H9 (cell line): ENCODE data around the gene CORO1C. TPM values are rescaled to one million over a fixed set of nuclear protein-coding genes. Genes with fewer than 3 reads are reported as not detected.

ENCODE experiments used
- DNase-seq: peaks from one replicate; pipeline ENCODE4 v3.0.0-alpha.2; 2017
- H2AFZ ChIP-seq: one replicate; pipeline ENCODE4 v1.6.1; 2013; ENCODE audit warnings: mild to moderate bottlenecking, low read length, control low read depth, moderate library complexity
- H2AK5ac ChIP-seq: 2 replicates; pipeline ENCODE4 v1.6.1; 2013; ENCODE audit warnings: low read length, control low read depth, mixed read lengths; ENCODE audit not compliant: insufficient read length
- H2BK120ac ChIP-seq: one replicate; pipeline ENCODE4 v1.6.1; 2013; ENCODE audit warnings: low read depth, mild to moderate bottlenecking, low read length, control low read depth, inconsistent platforms; ENCODE audit not compliant: poor library complexity, severe bottlenecking
- H2BK12ac ChIP-seq: 2 replicates; pipeline ENCODE4 v1.6.1; 2013; ENCODE audit warnings: low read length, control low read depth, mixed read lengths, low read depth; ENCODE audit not compliant: insufficient read length
- H2BK15ac ChIP-seq: 2 replicates; pipeline ENCODE4 v1.6.1; 2013; ENCODE audit warnings: low read depth, low read length, control low read depth
- H2BK20ac ChIP-seq: one replicate; pipeline ENCODE4 v1.6.1; 2013; ENCODE audit warnings: low read depth, mild to moderate bottlenecking, low read length, control low read depth, inconsistent platforms; ENCODE audit not compliant: poor library complexity, severe bottlenecking
- H2BK5ac ChIP-seq: 2 replicates; pipeline ENCODE4 v1.6.1; 2013; ENCODE audit warnings: low read length, control low read depth, mixed read lengths; ENCODE audit not compliant: insufficient read length
- H3K14ac ChIP-seq: 2 replicates; pipeline ENCODE4 v1.6.1; 2013; ENCODE audit warnings: low read length, control low read depth; ENCODE audit not compliant: insufficient read depth
- H3K18ac ChIP-seq: 2 replicates; pipeline ENCODE4 v1.6.1; 2013; ENCODE audit warnings: low read depth, mild to moderate bottlenecking, mixed read lengths, low read length, control low read depth; ENCODE audit not compliant: insufficient read length
- H3K23ac ChIP-seq: 2 replicates; pipeline ENCODE4 v1.6.1; 2013; ENCODE audit warnings: low read length, control low read depth, mixed read lengths, low read depth; ENCODE audit not compliant: insufficient read length
- H3K23me2 ChIP-seq: 2 replicates; pipeline ENCODE4 v1.6.1; 2013; ENCODE audit warnings: low read depth, mild to moderate bottlenecking, mixed read lengths, low read length, control low read depth; ENCODE audit not compliant: insufficient read length, poor library complexity, severe bottlenecking
- H3K27ac ChIP-seq: 2 replicates; pipeline ENCODE4 v1.5.1; 2013; ENCODE audit warnings: low read length, control low read depth, mixed read lengths, low read depth; ENCODE audit not compliant: insufficient read length
- H3K27me3 ChIP-seq: 2 replicates; pipeline ENCODE4 v1.6.1; 2013; ENCODE audit warnings: low read length, control low read depth, inconsistent platforms; ENCODE audit not compliant: insufficient read depth
- H3K4ac ChIP-seq: 2 replicates; pipeline ENCODE4 v1.6.1; 2013; ENCODE audit warnings: low read depth, mild to moderate bottlenecking, control low read depth, inconsistent platforms, low read length, moderate library complexity
- H3K4me1 ChIP-seq: 2 replicates; pipeline ENCODE4 v1.6.1; 2013; ENCODE audit warnings: low read length, control low read depth, inconsistent platforms; ENCODE audit not compliant: insufficient read depth
- H3K4me2 ChIP-seq: 2 replicates; pipeline ENCODE4 v1.6.1; 2013; ENCODE audit warnings: low read length, control low read depth, mixed read lengths; ENCODE audit not compliant: insufficient read length, insufficient read depth
- H3K56ac ChIP-seq: 2 replicates; pipeline ENCODE4 v1.6.1; 2013; ENCODE audit warnings: low read depth, mild to moderate bottlenecking, mixed read lengths, low read length, control low read depth; ENCODE audit not compliant: insufficient read length
- H3K79me1 ChIP-seq: 2 replicates; pipeline ENCODE4 v1.6.1; 2013; ENCODE audit warnings: low read depth, mild to moderate bottlenecking, moderate library complexity, low read length, control low read depth, inconsistent platforms; ENCODE audit not compliant: insufficient read depth, poor library complexity, severe bottlenecking
- H3K79me2 ChIP-seq: 2 replicates; pipeline ENCODE4 v1.6.1; 2013; ENCODE audit warnings: low read length, control low read depth, inconsistent platforms; ENCODE audit not compliant: insufficient read depth
- H3K9ac ChIP-seq: 2 replicates; pipeline ENCODE4 v1.6.1; 2013; ENCODE audit warnings: low read length, control low read depth, mixed read lengths; ENCODE audit not compliant: insufficient read length; ENCODE audit errors: extremely low read depth
- H3K9me3 ChIP-seq: one replicate; pipeline ENCODE4 v1.6.1; 2013; ENCODE audit warnings: low read depth, low read length, inconsistent platforms; ENCODE audit not compliant: control insufficient read depth
- H3T11ph ChIP-seq: one replicate; pipeline ENCODE4 v1.6.1; 2013; ENCODE audit warnings: mild to moderate bottlenecking, low read length, control low read depth, inconsistent platforms
- H4K20me1 ChIP-seq: one replicate; pipeline ENCODE4 v1.6.1; 2013; ENCODE audit not compliant: control insufficient read depth, insufficient read length, insufficient read depth
- H4K5ac ChIP-seq: 2 replicates; pipeline ENCODE4 v1.6.1; 2013; ENCODE audit warnings: low read depth, mild to moderate bottlenecking, mixed read lengths, low read length, control low read depth; ENCODE audit not compliant: insufficient read length
- H4K8ac ChIP-seq: replicated peaks from 2 replicates; pipeline ENCODE4 v1.6.1; 2013; ENCODE audit warnings: low read length, control low read depth, mixed read lengths, low read depth; ENCODE audit not compliant: insufficient read length
- H4K91ac ChIP-seq: 2 replicates; pipeline ENCODE4 v1.6.1; 2013; ENCODE audit warnings: low read depth, mild to moderate bottlenecking, moderate library complexity, mixed read lengths, low read length, control low read depth; ENCODE audit not compliant: insufficient read length
- H3K27ac Mint-ChIP-seq, 3 experiments: 2 replicates in 2 of 3; 3 replicates in 1 of 3; pipeline ENCODE4 v1.8.0; 2020 to 2021; ENCODE audit warnings: mixed read lengths in 3 of 3, mild to moderate bottlenecking in 1 of 3, moderate library complexity in 1 of 3
- H3K27me3 Mint-ChIP-seq: 2 replicates; pipeline ENCODE4 v1.8.0; 2021; ENCODE audit warnings: low read depth, mild to moderate bottlenecking, moderate library complexity, mixed read lengths
- H3K36me3 Mint-ChIP-seq, 3 experiments: 2 replicates in 2 of 3; 3 replicates in 1 of 3; pipeline ENCODE4 v1.8.0; 2020 to 2021; ENCODE audit warnings: low read depth in 3 of 3, mixed read lengths in 3 of 3; ENCODE audit not compliant: insufficient read depth in 1 of 3
- H3K4me1 Mint-ChIP-seq, 2 experiments: 2 replicates each; pipeline ENCODE4 v1.8.0; 2020; ENCODE audit warnings: mixed read lengths in 2 of 2
- H3K4me3 Mint-ChIP-seq, 2 experiments: 2 replicates in 1 of 2; 3 replicates in 1 of 2; pipeline ENCODE4 v1.8.0; 2020 to 2021; ENCODE audit warnings: mild to moderate bottlenecking in 2 of 2, mixed read lengths in 2 of 2, moderate library complexity in 1 of 2
- H3K9me3 Mint-ChIP-seq, 2 experiments: 2 replicates in 1 of 2; 3 replicates in 1 of 2; pipeline ENCODE4 v1.8.0; 2020; ENCODE audit warnings: mild to moderate bottlenecking in 2 of 2, mixed read lengths in 2 of 2, moderate library complexity in 1 of 2
- CTCF ChIP-seq: fragments of 200-600 bp; sonication (generic); conservative IDR thresholded peaks from 3 replicates; pipeline ENCODE4 v1.8.0; 2021; ENCODE audit warnings: antibody characterized with exemption, mild to moderate bottlenecking
- WGBS: extraction: QIAGEN DNeasy Blood & Tissue Kit; methylation state at CpG from one replicate; pipeline ENCODE4 v1.1.7; 2013; ENCODE audit warnings: missing lambda C conversion rate, low lambda C conversion rate, mixed read lengths; ENCODE audit not compliant: insufficient read length; ENCODE audit errors: extremely low coverage; 5-methylcytosine and 5-hydroxymethylcytosine counted together
- total RNA-seq: library from RNA; stranded (reverse); gene quantifications from 2 replicates; pipeline ENCODE4 v1.2.1, GENCODE V29; 2021

CORO1C gene
- total RNA-seq, 1 experiment from 2014 or later, result 154 TPM

- no peaks in the 10 kb centered on the region for H3K79me2 ChIP-seq
- no peak overlapping the region for H3K9ac ChIP-seq
- no peak overlapping the region for H2BK120ac ChIP-seq
- H3K27me3 ChIP-seq, result no peaks in the 10 kb centered on the region
- no peak overlapping the region for H3K27ac ChIP-seq
- DNase-seq, result peak; percentile 43
- no peaks in the 10 kb centered on the region for H3K9me3 Mint-ChIP-seq
- H3K23me2 ChIP-seq, result no peaks in the 10 kb centered on the region
- H3K4me3 Mint-ChIP-seq, result no peak overlapping the region
- no peak overlapping the region for H3K4me2 ChIP-seq
- no peak overlapping the region for H3K4ac ChIP-seq
- H3K23ac ChIP-seq, result no peak overlapping the region
- H2BK12ac ChIP-seq, result no peak overlapping the region
- TF ChIP-seq CTCF, result no peak
- no peak overlapping the region for H3T11ph ChIP-seq
- no peak overlapping the region for H4K8ac ChIP-seq
- no peak overlapping the region for H3K18ac ChIP-seq
- peak overlapping the region in 1 of 3 experiments; percentile 81; a peak in 2 of 7 replicates for H3K27ac Mint-ChIP-seq
- H4K91ac ChIP-seq, result no peak overlapping the region
- H3K4me1 Mint-ChIP-seq, result peaks cover 61 to 63% of the 10 kb centered on the region in 2 experiments
- H3K27me3 Mint-ChIP-seq, result no peaks in the 10 kb centered on the region
- peaks cover 0 to 4% (median 3%) of the 10 kb centered on the region in 3 experiments; a peak in 2 of 7 replicates for H3K36me3 Mint-ChIP-seq
- no peak overlapping the region for H2BK5ac ChIP-seq
- H2BK15ac ChIP-seq, result no peak overlapping the region
- no peaks in the 10 kb centered on the region for H3K79me1 ChIP-seq
- no peaks in the 10 kb centered on the region for H4K20me1 ChIP-seq
- no CpG with 5 or more reads among the region's 15 CpGs for WGBS
- H3K9me3 ChIP-seq, result no peaks in the 10 kb centered on the region
- peaks cover 12% of the 10 kb centered on the region; the same call in 1 of the 2 replicates for H3K4me1 ChIP-seq
- no peak overlapping the region for H2BK20ac ChIP-seq
- H3K56ac ChIP-seq, result no peak overlapping the region
- H2AK5ac ChIP-seq, result no peak overlapping the region
- no peak overlapping the region for H3K14ac ChIP-seq
- H4K5ac ChIP-seq, result no peak overlapping the region
- H2AFZ ChIP-seq, result no peak overlapping the region
These were observed 95.9 kb downstream of the CORO1C start for GRCh38 chr12:108635201-108635996.
